Mucosa of descending colon (tissue), 3 donors: Measurements from ENCODE around the gene ABHD12. TPM values are rescaled to one million over a fixed set of nuclear protein-coding genes. Genes with fewer than 3 reads are reported as not detected.

Experiments
- ATAC-seq: fragments of 200-7000 bp; cut with Tn5 transposase; one replicate; pipeline ENCODE4 v1.9.1; 2020; ENCODE audit warnings: mild to moderate bottlenecking, moderate library complexity
- DNase-seq, 3 donors: peaks; one replicate each; pipeline ENCODE4 v3.0.0-alpha.2; 2020
- H3K36me3 ChIP-seq: fragments of 200-600 bp; one replicate; pipeline ENCODE4 v1.8.0; 2021; ENCODE audit warnings: low read depth, mild to moderate bottlenecking
- H3K4me1 ChIP-seq: fragments of 200-600 bp; one replicate; pipeline ENCODE4 v1.8.0; 2021; ENCODE audit warnings: low read depth, mild to moderate bottlenecking
- H3K4me3 ChIP-seq: fragments of 200-600 bp; one replicate; pipeline ENCODE4 v1.8.0; 2021; ENCODE audit warnings: mild to moderate bottlenecking
- H3K9me3 ChIP-seq: fragments of 200-600 bp; one replicate; pipeline ENCODE4 v1.8.0; 2021; ENCODE audit warnings: mild to moderate bottlenecking
- CTCF ChIP-seq: fragments of 200-600 bp; IDR thresholded peaks from one replicate; pipeline ENCODE4 v1.8.0; 2022; ENCODE audit warnings: antibody characterized with exemption, mild to moderate bottlenecking
- intact Hi-C, 2 donors: fragments of 100-400 bp; cut with DNase I in 1 of 2; cut with micrococcal nuclease in 1 of 2; formaldehyde crosslinking; loops; one replicate each; pipeline versions ENCODE4 v1.11.0 to v1.11.1; 2022; cut with DNase I, micrococcal nuclease
- total RNA-seq, 3 donors: library from RNA; stranded (reverse); fragmentation: NEBNext Ultra II Directional in 2 of 3; extraction: Animal tissue kit (Norgen Biotek cat#: 25700) in 2 of 3; gene quantifications; one replicate each; pipeline versions ENCODE4 v1.2.1 to v1.2.4, GENCODE V29; 2021 to 2023
- donor health status: DM: no; HTN: no; CAD: no; lungs with moderate emphysema.
- donor health status: DM: no; HTN: no; CAD: no.
- donor health status: DM: no; HTN: yes; CAD: no.

Gene ABHD12
- total RNA-seq, 3 donors from 2014 or later, result 47.3 to 65.5 (median 59.5) TPM

- H3K9me3 ChIP-seq, result no peaks in the 10 kb centered on the region
- intact Hi-C loops, result no loop called here
- H3K4me1 ChIP-seq, result peaks cover 65% of the 10 kb centered on the region
- no peaks in the 10 kb centered on the region for H3K36me3 ChIP-seq
- no peak for TF ChIP-seq CTCF
- no peak for DNase-seq
- no peak for ATAC-seq
- H3K4me3 ChIP-seq, result no peak overlapping the region
Measured at GRCh38 chr20:25253606-25254275, 136.9 kb downstream of the ABHD12 start.

DNA sequence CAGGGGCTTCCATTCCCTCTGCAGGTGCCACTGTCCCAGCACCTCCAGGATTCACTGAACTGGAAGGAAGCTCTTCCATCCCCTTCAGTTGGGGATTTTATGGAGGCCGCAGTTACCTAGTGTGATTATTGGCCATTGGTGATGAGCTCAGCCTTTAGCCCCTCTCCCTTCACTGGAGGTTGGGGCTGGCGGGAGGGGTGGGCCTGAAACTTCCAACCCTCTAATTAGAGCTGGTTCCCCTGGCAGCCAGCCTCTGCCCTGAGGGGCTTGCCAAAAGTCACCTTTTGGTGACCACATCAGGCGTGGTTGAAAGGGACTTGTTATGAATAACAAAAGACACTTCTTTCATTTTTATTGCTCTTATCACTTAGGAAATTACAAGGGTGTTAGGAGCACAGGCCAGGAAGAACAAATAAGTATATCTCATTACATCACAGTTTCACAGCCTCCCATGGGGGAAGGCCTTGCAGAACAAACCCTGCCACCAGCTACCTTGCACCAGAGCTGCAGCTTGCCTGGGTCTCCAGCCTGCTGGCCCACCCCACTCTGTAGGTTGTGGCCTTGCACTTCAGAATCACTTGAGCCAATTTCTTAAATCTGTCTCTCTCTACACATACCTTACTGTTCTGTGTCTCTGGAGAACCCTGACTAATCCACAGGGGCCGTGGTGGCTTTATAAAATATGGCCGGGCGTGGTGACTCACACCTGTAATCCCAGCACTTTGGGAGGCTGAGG, 137.8 kb downstream of the ABHD12 start:
- ATAC-seq, result peak; percentile 63
- DNase-seq, result peak in 2 of 3 donors; percentile 50 to 65
- Histone ChIP-seq H3K36me3 (no peaks in the 10 kb centered on the region), H3K9me3 (no peaks in the 10 kb centered on the region), H3K4me1 (peaks cover 65% of the 10 kb centered on the region), H3K4me3 (no peak overlapping the region)
- intact Hi-C loops, result no loop called here
- TF ChIP-seq CTCF, result no peak

DNA sequence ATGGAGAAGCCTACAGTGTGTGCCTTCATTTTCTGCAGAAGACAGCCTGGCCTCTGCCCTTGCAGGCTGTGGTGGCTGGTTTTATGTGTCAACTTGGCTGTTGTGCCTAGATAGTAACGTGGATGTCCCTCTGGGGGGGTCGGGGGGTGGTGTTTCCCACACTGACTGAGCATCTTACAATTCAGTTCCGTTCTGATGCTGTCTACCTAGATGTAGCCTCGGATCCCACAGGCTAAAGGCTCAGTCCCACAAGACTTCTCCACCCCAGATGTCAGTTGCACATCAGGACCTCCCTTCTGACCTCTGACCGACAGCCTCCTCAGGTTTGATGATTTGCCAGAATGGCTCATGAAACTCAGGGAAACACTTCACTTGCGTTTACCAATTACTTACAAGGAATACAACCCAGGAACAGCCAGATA, 138.4 kb downstream of the ABHD12 start:
- DNase-seq, result peak in 2 of 3 donors; percentile 51 to 60
- no peak for TF ChIP-seq CTCF
- intact Hi-C loops, result no loop called here
- Histone ChIP-seq H3K4me1 (peaks cover 59% of the 10 kb centered on the region), H3K9me3 (no peaks in the 10 kb centered on the region), H3K4me3 (no peak overlapping the region), H3K36me3 (no peaks in the 10 kb centered on the region)
- ATAC-seq, result peak; percentile 1

- no peak for ATAC-seq
- peaks cover 53% of the 10 kb centered on the region for H3K4me1 ChIP-seq
- DNase-seq, result no peak
Measured at GRCh38 chr20:25251558-25251957, 139.1 kb downstream of the ABHD12 start.

GRCh38 chr20:25251019-25251418, 139.6 kb downstream of the ABHD12 start:
- Histone ChIP-seq H3K9me3 (no peaks in the 10 kb centered on the region), H3K4me1 (peaks cover 53% of the 10 kb centered on the region), H3K36me3 (no peaks in the 10 kb centered on the region), H3K4me3 (no peak overlapping the region)
- no peak for DNase-seq
- no peak for ATAC-seq
- no peak for TF ChIP-seq CTCF
- intact Hi-C loops, result no loop called here

More at GRCh38 chr20:25251558-25251957, 139.1 kb downstream of the ABHD12 start:
- Histone ChIP-seq H3K36me3 (no peaks in the 10 kb centered on the region), H3K4me3 (no peak overlapping the region), H3K9me3 (no peaks in the 10 kb centered on the region)
- intact Hi-C loops, result no loop called here
- TF ChIP-seq CTCF, result no peak
